KMS-11 (cell line): ENCODE data around the gene CBX6.

ENCODE experiments used
- H2AFZ ChIP-seq: fragments of 200-600 bp; sonication (generic); 2 replicates; pipeline ENCODE4 v1.6.1; 2016; ENCODE audit warnings: antibody characterized with exemption, mixed run types, low read depth
- H3K27ac ChIP-seq: fragments of 200-600 bp; sonication (generic); 2 replicates; pipeline ENCODE4 v1.6.1; 2016; ENCODE audit warnings: mild to moderate bottlenecking, mixed run types
- H3K27me3 ChIP-seq: fragments of 200-600 bp; sonication (generic); 2 replicates; pipeline ENCODE4 v1.6.1; 2017; ENCODE audit warnings: mild to moderate bottlenecking, low read depth, mixed run types, moderate library complexity; ENCODE audit not compliant: insufficient read depth
- H3K36me3 ChIP-seq: fragments of 200-600 bp; sonication (generic); 2 replicates; pipeline ENCODE4 v1.6.1; 2017; ENCODE audit warnings: mild to moderate bottlenecking, mixed run types; ENCODE audit not compliant: insufficient read depth
- H3K4me1 ChIP-seq: fragments of 200-600 bp; sonication (generic); 2 replicates; pipeline ENCODE4 v1.6.1; 2016; ENCODE audit warnings: mild to moderate bottlenecking, low read depth, mixed run types; ENCODE audit not compliant: poor library complexity, severe bottlenecking
- H3K4me2 ChIP-seq: fragments of 200-600 bp; sonication (generic); 2 replicates; pipeline ENCODE4 v1.7.0; 2016; ENCODE audit warnings: mild to moderate bottlenecking, mixed run types
- H3K4me3 ChIP-seq: fragments of 200-600 bp; sonication (generic); IDR thresholded peaks from 2 replicates; pipeline ENCODE4 v1.6.1; 2017; ENCODE audit warnings: low read depth, low read length, mixed read lengths; ENCODE audit not compliant: insufficient read depth
- H3K79me2 ChIP-seq: fragments of 200-600 bp; sonication (generic); 2 replicates; pipeline ENCODE4 v1.6.1; 2016; ENCODE audit warnings: low read depth, mixed run types; ENCODE audit not compliant: insufficient read depth
- H3K9ac ChIP-seq: fragments of 200-600 bp; sonication (generic); 2 replicates; pipeline ENCODE4 v1.6.1; 2016; ENCODE audit warnings: mild to moderate bottlenecking, mixed run types
- H4K20me1 ChIP-seq: fragments of 200-600 bp; sonication (generic); 2 replicates; pipeline ENCODE4 v1.6.1; 2016; ENCODE audit warnings: mild to moderate bottlenecking, mixed run types; ENCODE audit not compliant: insufficient read depth
- CTCF ChIP-seq: fragments of 200-600 bp; sonication (generic); conservative IDR thresholded peaks from 2 replicates; pipeline ENCODE4 v1.6.1; 2017; ENCODE audit warnings: low read depth, mild to moderate bottlenecking, antibody characterized with exemption, low read length, moderate library complexity, mixed read lengths

CBX6 gene

GRCh38 chr22:38831166-38831945, 40.7 kb downstream of the CBX6 start:
- Histone ChIP-seq H3K36me3 (no peaks in the 10 kb centered on the region), H3K79me2 (no peaks in the 10 kb centered on the region), H3K27me3 (peaks cover 94% of the 10 kb centered on the region), H3K27ac (no peak overlapping the region), H3K4me3 (no peak overlapping the region), H3K4me2 (no peak overlapping the region), H3K9ac (no peak overlapping the region), H4K20me1 (no peaks in the 10 kb centered on the region), H3K4me1 (no peaks in the 10 kb centered on the region), H2AFZ (no peak overlapping the region)
- TF ChIP-seq CTCF = no peak

- Histone ChIP-seq H3K36me3 (no peaks in the 10 kb centered on the region), H3K27ac (no peak overlapping the region), H4K20me1 (no peaks in the 10 kb centered on the region), H3K79me2 (no peaks in the 10 kb centered on the region), H3K9ac (no peak overlapping the region), H3K27me3 (peaks cover 92% of the 10 kb centered on the region), H2AFZ (no peak overlapping the region), H3K4me3 (no peak overlapping the region), H3K4me1 (no peaks in the 10 kb centered on the region), H3K4me2 (no peak overlapping the region)
- no peak for TF ChIP-seq CTCF
These were observed 41.2 kb downstream of the CBX6 start for GRCh38 chr22:38830845-38831108.

GRCh38 chr22:38830026-38830844, 41.8 kb downstream of the CBX6 start:
- no peak for TF ChIP-seq CTCF
- Histone ChIP-seq H3K4me1 (no peaks in the 10 kb centered on the region), H2AFZ (no peak overlapping the region), H3K36me3 (no peaks in the 10 kb centered on the region), H4K20me1 (no peaks in the 10 kb centered on the region), H3K27me3 (peaks cover 90% of the 10 kb centered on the region), H3K79me2 (no peaks in the 10 kb centered on the region), H3K27ac (no peak overlapping the region), H3K4me2 (no peak overlapping the region), H3K4me3 (no peak overlapping the region), H3K9ac (no peak overlapping the region)

GRCh38 chr22:38829485-38829884, 42.5 kb downstream of the CBX6 start:
- Histone ChIP-seq H3K4me1 (no peaks in the 10 kb centered on the region), H3K9ac (no peak overlapping the region), H3K27ac (no peak overlapping the region), H3K4me3 (no peak overlapping the region), H3K36me3 (no peaks in the 10 kb centered on the region), H3K4me2 (no peak overlapping the region), H3K79me2 (no peaks in the 10 kb centered on the region), H2AFZ (no peak overlapping the region), H4K20me1 (no peaks in the 10 kb centered on the region), H3K27me3 (peaks cover 82% of the 10 kb centered on the region)
- TF ChIP-seq CTCF = no peak
